SK-N-SH treated with all-trans-retinoic acid at 6 μM for 48 hours (cell line): ENCODE data around the gene MYO9A.

Experiments
- ATAC-seq: fragments of 200-7000 bp; cut with Tn5 transposase; 3 replicates; pipeline ENCODE4 v1.9.1; 2020; ENCODE audit warnings: mild to moderate bottlenecking, moderate library complexity
- ARNTL ChIP-seq: fragments of 450-650 bp; formaldehyde crosslinking; IDR thresholded peaks from 2 replicates; pipeline ENCODE4 v1.5.0; 2020; ENCODE audit warnings: low read depth, mild to moderate bottlenecking, moderate library complexity, borderline replicate concordance
- BACH2 ChIP-seq: fragments of 250-450 bp; sonication (Bioruptor Pico); IDR thresholded peaks from 2 replicates; pipeline ENCODE4 v1.9.0; 2021; ENCODE audit warnings: mild to moderate bottlenecking, borderline replicate concordance
- CSDC2 ChIP-seq: fragments of 250-450 bp; sonication (Bioruptor Pico); IDR thresholded peaks from 2 replicates; pipeline ENCODE4 v1.5.0; 2020; ENCODE audit warnings: mild to moderate bottlenecking, moderate library complexity
- ESRRG ChIP-seq: fragments of 250-450 bp; sonication (Bioruptor Pico); IDR thresholded peaks from 2 replicates; pipeline ENCODE4 v1.6.1; 2021; ENCODE audit warnings: mild to moderate bottlenecking
- GLIS3 ChIP-seq: fragments of 250-450 bp; sonication (Bioruptor Pico); IDR thresholded peaks from 2 replicates; pipeline ENCODE4 v1.5.0; 2020; ENCODE audit warnings: mild to moderate bottlenecking, moderate library complexity
- ISL1 ChIP-seq: fragments of 250-450 bp; sonication (Bioruptor Pico); IDR thresholded peaks from 2 replicates; pipeline ENCODE4 v2.1.2; 2022; ENCODE audit warnings: mild to moderate bottlenecking, moderate library complexity
- OSR1 ChIP-seq: fragments of 250-450 bp; sonication (Bioruptor Pico); IDR thresholded peaks from 2 replicates; pipeline ENCODE4 v1.8.0; 2022; ENCODE audit warnings: moderate library complexity, mild to moderate bottlenecking, inconsistent platforms
- PPARA ChIP-seq: fragments of 250-450 bp; sonication (Bioruptor Pico); IDR thresholded peaks from 2 replicates; pipeline ENCODE4 v1.5.0; 2020; ENCODE audit warnings: mild to moderate bottlenecking, borderline replicate concordance
- RARB ChIP-seq: fragments of 250-450 bp; sonication (Bioruptor Pico); IDR thresholded peaks from 2 replicates; pipeline ENCODE4 v1.8.0; 2021; ENCODE audit warnings: mild to moderate bottlenecking, moderate library complexity
- SNAI2 ChIP-seq: fragments of 250-450 bp; sonication (Bioruptor Pico); IDR thresholded peaks from 2 replicates; pipeline ENCODE4 v1.5.0; 2020; ENCODE audit warnings: mild to moderate bottlenecking, moderate library complexity
- TCF4 ChIP-seq: fragments of 250-450 bp; sonication (Bioruptor Pico); IDR thresholded peaks from 2 replicates; pipeline ENCODE4 v1.8.0; 2021; ENCODE audit warnings: mild to moderate bottlenecking, moderate library complexity, borderline replicate concordance
- TOX ChIP-seq: fragments of 250-450 bp; sonication (Bioruptor Pico); IDR thresholded peaks from 2 replicates; pipeline ENCODE4 v1.8.0; 2021; ENCODE audit warnings: mild to moderate bottlenecking, moderate library complexity, borderline replicate concordance
- ZFP3 ChIP-seq: fragments of 250-450 bp; sonication (Bioruptor Pico); IDR thresholded peaks from 2 replicates; pipeline ENCODE4 v1.5.0; 2020; ENCODE audit warnings: mild to moderate bottlenecking, moderate library complexity
- ZFP30 ChIP-seq: fragments of 450-650 bp; formaldehyde crosslinking; IDR thresholded peaks from 2 replicates; pipeline ENCODE4 v1.5.0; 2022; ENCODE audit warnings: mild to moderate bottlenecking, moderate library complexity
- ZNF565 ChIP-seq: fragments of 450-650 bp; formaldehyde crosslinking; conservative IDR thresholded peaks from 2 replicates; pipeline ENCODE4 v1.5.0; 2020; ENCODE audit warnings: low read depth, mild to moderate bottlenecking, moderate library complexity
- ZNF70 ChIP-seq: fragments of 450-650 bp; formaldehyde crosslinking; IDR thresholded peaks from 2 replicates; pipeline ENCODE4 v1.5.0; 2020; ENCODE audit warnings: mild to moderate bottlenecking, moderate library complexity
- ZNF8 ChIP-seq: fragments of 450-650 bp; formaldehyde crosslinking; IDR thresholded peaks from 2 replicates; pipeline ENCODE4 v1.5.0; 2020; ENCODE audit warnings: mild to moderate bottlenecking, moderate library complexity
- TF ChIP-seq, protein P1 (sequence below): fragments of 250-450 bp; sonication (Bioruptor Pico); IDR thresholded peaks from 2 replicates; pipeline ENCODE4 v1.8.0; 2021; ENCODE audit warnings: low read depth, mild to moderate bottlenecking, moderate library complexity, borderline replicate concordance
- TF ChIP-seq, protein P2 (sequence below): fragments of 250-450 bp; sonication (Bioruptor Pico); IDR thresholded peaks from 2 replicates; pipeline ENCODE4 v1.5.0; 2020; ENCODE audit warnings: mild to moderate bottlenecking, moderate library complexity
- TF ChIP-seq, protein P3 (sequence below): fragments of 250-450 bp; sonication (Bioruptor Pico); IDR thresholded peaks from 2 replicates; pipeline ENCODE4 v1.8.0; 2020; ENCODE audit warnings: mild to moderate bottlenecking, moderate library complexity, borderline replicate concordance
- TF ChIP-seq, protein P4 (sequence below): fragments of 250-450 bp; sonication (Bioruptor Pico); IDR thresholded peaks from 2 replicates; pipeline ENCODE4 v1.5.1; 2021; ENCODE audit warnings: mild to moderate bottlenecking, moderate library complexity

Gene MYO9A

DNA sequence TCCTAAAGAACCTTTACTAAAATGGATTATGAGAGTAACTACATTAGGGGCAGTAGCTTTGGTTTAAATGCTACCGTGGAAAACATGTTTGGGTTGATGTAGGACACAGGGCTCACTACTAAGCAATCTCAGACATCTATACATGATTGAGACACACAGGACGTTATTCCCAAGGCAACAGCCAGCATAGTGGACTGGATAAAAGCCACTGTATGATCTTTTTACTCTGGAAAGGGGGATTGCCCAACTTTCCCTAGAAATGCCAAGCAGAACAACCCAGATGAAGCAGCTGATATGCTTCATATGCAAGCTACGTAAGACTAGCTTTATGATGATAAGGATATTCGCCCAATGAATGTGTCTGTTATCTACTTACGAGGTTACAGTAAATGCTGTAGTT lies 144.6 kb downstream of the MYO9A start (continued):
- TF ChIP-seq SNAI2 (CRISPR knock-in tag) (no peak), PPARA (no peak), TOX (no peak), ZNF8 (no peak), ZFP30 (no peak)
- TF ChIP-seq, protein P1, sequence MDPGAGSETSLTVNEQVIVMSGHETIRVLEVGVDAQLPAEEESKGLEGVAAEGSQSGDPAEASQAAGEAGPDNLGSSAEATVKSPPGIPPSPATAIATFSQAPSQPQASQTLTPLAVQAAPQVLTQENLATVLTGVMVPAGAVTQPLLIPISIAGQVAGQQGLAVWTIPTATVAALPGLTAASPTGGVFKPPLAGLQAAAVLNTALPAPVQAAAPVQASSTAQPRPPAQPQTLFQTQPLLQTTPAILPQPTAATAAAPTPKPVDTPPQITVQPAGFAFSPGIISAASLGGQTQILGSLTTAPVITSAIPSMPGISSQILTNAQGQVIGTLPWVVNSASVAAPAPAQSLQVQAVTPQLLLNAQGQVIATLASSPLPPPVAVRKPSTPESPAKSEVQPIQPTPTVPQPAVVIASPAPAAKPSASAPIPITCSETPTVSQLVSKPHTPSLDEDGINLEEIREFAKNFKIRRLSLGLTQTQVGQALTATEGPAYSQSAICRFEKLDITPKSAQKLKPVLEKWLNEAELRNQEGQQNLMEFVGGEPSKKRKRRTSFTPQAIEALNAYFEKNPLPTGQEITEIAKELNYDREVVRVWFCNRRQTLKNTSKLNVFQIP (CRISPR knock-in tag): no peak
- TF ChIP-seq, all 23 proteins: peak for 0

DNA sequence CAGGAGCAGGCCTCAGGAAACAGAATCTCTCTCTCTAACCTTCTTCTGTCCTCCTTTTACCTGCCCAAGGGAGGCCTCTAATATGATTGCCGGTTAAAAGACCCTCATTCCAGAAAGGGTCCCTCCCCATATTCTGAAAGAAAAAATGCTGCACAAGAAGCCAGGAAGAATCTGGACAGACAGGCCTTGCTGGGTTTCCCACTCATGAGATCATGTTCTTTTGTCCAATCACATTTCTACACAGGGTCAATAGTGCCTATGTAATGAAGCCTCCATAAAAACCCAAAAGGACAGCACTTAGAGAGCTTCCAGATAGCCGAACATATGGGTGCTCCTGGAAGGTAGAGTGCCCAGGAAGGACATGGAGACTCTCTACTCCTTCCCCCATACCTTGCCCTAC lies 146.0 kb downstream of the MYO9A start:
- TF ChIP-seq ARNTL (CRISPR knock-in tag) (no peak), PPARA (no peak), GLIS3 (CRISPR knock-in tag) (no peak), ISL1 (CRISPR knock-in tag) (no peak), ZFP3 (CRISPR knock-in tag) (no peak), ESRRG (CRISPR knock-in tag) (no peak), OSR1 (CRISPR knock-in tag) (no peak), RARB (CRISPR knock-in tag) (no peak), ZNF70 (CRISPR knock-in tag) (no peak), ZNF8 (no peak), SNAI2 (CRISPR knock-in tag) (no peak), BACH2 (no peak), ZFP30 (no peak), TOX (no peak), ZNF565 (CRISPR knock-in tag) (no peak), CSDC2 (CRISPR knock-in tag) (no peak)
- TF ChIP-seq, protein P1 (CRISPR knock-in tag): no peak
- TF ChIP-seq, protein P2, sequence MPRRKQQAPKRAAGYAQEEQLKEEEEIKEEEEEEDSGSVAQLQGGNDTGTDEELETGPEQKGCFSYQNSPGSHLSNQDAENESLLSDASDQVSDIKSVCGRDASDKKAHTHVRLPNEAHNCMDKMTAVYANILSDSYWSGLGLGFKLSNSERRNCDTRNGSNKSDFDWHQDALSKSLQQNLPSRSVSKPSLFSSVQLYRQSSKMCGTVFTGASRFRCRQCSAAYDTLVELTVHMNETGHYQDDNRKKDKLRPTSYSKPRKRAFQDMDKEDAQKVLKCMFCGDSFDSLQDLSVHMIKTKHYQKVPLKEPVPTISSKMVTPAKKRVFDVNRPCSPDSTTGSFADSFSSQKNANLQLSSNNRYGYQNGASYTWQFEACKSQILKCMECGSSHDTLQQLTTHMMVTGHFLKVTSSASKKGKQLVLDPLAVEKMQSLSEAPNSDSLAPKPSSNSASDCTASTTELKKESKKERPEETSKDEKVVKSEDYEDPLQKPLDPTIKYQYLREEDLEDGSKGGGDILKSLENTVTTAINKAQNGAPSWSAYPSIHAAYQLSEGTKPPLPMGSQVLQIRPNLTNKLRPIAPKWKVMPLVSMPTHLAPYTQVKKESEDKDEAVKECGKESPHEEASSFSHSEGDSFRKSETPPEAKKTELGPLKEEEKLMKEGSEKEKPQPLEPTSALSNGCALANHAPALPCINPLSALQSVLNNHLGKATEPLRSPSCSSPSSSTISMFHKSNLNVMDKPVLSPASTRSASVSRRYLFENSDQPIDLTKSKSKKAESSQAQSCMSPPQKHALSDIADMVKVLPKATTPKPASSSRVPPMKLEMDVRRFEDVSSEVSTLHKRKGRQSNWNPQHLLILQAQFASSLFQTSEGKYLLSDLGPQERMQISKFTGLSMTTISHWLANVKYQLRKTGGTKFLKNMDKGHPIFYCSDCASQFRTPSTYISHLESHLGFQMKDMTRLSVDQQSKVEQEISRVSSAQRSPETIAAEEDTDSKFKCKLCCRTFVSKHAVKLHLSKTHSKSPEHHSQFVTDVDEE (CRISPR knock-in tag): no peak
- TF ChIP-seq, protein P3, sequence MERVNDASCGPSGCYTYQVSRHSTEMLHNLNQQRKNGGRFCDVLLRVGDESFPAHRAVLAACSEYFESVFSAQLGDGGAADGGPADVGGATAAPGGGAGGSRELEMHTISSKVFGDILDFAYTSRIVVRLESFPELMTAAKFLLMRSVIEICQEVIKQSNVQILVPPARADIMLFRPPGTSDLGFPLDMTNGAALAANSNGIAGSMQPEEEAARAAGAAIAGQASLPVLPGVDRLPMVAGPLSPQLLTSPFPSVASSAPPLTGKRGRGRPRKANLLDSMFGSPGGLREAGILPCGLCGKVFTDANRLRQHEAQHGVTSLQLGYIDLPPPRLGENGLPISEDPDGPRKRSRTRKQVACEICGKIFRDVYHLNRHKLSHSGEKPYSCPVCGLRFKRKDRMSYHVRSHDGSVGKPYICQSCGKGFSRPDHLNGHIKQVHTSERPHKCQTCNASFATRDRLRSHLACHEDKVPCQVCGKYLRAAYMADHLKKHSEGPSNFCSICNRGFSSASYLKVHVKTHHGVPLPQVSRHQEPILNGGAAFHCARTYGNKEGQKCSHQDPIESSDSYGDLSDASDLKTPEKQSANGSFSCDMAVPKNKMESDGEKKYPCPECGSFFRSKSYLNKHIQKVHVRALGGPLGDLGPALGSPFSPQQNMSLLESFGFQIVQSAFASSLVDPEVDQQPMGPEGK (CRISPR knock-in tag): no peak
- TF ChIP-seq, protein P4, sequence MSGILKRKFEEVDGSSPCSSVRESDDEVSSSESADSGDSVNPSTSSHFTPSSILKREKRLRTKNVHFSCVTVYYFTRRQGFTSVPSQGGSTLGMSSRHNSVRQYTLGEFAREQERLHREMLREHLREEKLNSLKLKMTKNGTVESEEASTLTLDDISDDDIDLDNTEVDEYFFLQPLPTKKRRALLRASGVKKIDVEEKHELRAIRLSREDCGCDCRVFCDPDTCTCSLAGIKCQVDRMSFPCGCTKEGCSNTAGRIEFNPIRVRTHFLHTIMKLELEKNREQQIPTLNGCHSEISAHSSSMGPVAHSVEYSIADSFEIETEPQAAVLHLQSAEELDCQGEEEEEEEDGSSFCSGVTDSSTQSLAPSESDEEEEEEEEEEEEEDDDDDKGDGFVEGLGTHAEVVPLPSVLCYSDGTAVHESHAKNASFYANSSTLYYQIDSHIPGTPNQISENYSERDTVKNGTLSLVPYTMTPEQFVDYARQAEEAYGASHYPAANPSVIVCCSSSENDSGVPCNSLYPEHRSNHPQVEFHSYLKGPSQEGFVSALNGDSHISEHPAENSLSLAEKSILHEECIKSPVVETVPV (CRISPR knock-in tag): no peak
- no peak for ATAC-seq

DNA sequence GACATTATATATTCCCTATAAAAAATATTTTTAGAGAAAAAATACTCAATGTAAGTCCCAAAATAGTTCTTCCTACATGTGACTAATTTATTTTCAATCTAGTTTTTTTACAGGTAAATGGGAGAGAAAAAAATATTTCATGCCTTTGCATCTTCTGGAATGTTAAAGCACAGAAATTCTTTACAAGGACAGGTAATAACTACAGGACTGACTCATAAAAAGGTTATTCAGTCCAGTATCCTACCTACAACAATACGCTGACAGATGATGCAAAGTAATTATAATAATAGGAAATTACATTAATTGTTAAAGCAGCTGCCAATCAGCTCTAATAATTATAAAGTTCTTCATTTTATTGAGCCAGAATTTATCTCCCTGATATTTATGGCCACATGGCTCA lies 147.5 kb downstream of the MYO9A start:
- no peak for ATAC-seq
- TF ChIP-seq BACH2 (no peak), GLIS3 (CRISPR knock-in tag) (no peak), OSR1 (CRISPR knock-in tag) (no peak), PPARA (no peak), ZNF70 (CRISPR knock-in tag) (no peak), ARNTL (CRISPR knock-in tag) (no peak), ISL1 (CRISPR knock-in tag) (no peak), ESRRG (CRISPR knock-in tag) (no peak), ZNF565 (CRISPR knock-in tag) (no peak), TCF4 (CRISPR knock-in tag) (no peak)
- TF ChIP-seq, protein P2 (CRISPR knock-in tag): no peak
- TF ChIP-seq, protein P4 (CRISPR knock-in tag): no peak
- TF ChIP-seq, protein P1 (CRISPR knock-in tag): no peak
